GM19324 (cell line): ENCODE measurements around the gene RCC2.

Experiments
- ATAC-seq: cut with Tn5 transposase; IDR thresholded peaks from one replicate; pipeline ENCODE4 v1.9.1; 2021; ENCODE audit warnings: mild to moderate bottlenecking, moderate library complexity; ENCODE audit not compliant: unreplicated experiment, low FRiP score

The RCC2 gene

DNA sequence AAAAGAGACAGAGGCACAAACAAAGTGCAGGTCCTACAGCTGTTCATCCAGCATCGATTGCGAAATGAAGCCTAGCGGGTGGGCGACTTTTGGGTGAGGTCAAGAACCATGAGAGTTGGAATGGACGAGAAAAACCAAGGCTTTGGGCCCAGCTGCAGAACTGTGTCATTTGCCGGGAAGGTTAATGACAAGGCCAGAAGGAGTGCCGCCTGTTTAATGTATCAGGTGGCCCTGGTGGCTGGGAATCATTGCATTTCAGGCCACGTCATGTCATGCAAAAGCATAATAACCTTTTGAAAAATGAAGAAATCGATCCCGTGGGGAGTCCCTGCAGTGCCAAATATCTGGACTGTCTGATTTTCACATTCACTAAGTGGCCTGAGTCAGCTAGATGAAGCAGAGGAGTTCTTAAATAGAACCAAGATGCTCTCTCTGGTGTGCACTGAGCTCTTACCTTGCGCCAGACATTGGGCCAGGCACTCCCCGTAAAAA lies 8.1 kb upstream of the RCC2 start:
- no peak for ATAC-seq

DNA sequence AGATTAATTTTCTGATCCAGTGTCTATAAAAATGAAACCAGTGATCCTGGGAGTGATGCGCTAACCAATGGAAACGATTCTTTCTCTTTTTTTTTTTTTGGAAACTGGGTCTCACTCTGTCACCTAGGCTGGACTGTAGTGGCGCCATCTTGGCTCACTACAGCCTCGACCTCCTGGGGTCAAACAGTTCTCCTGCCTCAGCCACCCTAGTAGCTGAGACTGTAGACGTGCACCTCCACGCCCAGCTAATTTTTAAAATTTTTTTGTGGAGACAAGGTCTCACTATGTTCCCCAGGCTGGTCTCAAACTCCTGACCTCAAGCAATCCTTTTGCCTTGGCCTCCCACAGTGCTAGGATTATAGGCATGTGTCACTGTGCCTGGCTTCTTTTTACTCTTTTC lies 3.4 kb upstream of the RCC2 start:
- ATAC-seq: no peak

DNA sequence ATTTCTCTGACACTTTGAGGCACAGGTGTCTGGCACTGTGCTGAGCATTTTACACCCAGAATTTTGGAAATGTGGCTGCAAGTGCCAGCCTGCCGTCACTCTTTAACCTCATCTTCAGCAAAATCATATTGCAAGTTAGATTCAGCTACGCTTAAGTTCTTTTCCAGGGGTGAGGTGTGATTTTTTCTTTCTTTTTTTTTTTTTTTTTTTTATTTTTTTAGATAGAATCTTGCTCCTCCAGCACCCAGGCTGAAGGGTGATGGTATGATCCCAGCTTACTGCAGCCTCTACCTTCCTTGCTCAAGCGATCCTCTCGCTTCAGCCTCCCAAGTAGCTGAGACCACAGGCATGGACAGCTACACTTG lies 2.5 kb upstream of the RCC2 start:
- ATAC-seq: no peak

DNA sequence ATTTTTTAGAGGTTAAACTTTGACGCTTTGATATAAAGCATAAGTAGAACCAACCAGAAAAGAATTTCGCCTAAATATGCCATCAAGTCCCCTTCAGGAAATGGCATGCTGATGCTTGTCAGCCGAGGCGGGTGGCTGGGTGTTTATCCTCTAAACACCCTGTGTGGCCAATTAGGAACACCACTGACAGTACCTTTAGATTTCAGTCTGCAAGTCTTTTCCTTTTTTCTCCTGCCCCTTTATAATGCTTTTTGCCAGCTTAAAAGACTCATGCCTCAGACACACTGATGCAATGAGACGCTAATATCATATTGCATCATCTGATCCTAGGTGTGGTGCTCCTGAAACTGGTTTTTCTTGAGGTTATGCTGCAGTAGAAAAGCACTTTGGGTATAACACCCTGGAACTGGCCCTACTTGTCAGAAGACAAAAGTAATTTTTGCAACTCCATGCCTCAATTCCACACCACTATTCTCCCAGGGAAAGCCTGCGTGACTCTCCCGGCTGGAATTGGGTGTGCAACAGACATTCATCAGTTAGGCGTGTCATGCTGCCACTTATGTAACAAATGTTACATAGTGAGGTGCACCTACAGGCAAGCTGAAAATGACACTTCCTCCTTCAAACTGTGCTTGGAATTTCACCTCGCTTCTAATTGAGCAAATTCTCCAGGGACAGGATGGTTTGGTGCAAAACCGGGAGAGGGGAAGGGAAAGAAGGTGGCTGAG lies 2.0 kb upstream of the RCC2 start:
- ATAC-seq: no peak

DNA sequence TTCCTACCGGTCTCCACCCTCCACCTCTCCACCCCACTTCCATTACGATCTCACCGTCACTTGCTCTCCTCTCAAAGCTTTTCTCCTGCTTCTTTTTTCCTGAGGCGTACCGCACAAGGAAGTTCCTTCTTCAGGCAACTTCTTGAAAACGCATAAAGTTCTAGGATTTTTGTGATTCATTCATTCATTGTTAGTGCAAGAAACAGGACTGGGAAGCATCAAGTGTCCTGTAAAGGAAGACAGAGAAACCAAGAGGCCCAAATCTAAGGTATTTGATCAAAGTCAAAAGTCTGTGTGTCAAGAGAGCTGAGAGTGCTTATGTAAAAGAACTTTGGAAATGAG lies 1.3 kb upstream of the RCC2 start:
- ATAC-seq: no peak

DNA sequence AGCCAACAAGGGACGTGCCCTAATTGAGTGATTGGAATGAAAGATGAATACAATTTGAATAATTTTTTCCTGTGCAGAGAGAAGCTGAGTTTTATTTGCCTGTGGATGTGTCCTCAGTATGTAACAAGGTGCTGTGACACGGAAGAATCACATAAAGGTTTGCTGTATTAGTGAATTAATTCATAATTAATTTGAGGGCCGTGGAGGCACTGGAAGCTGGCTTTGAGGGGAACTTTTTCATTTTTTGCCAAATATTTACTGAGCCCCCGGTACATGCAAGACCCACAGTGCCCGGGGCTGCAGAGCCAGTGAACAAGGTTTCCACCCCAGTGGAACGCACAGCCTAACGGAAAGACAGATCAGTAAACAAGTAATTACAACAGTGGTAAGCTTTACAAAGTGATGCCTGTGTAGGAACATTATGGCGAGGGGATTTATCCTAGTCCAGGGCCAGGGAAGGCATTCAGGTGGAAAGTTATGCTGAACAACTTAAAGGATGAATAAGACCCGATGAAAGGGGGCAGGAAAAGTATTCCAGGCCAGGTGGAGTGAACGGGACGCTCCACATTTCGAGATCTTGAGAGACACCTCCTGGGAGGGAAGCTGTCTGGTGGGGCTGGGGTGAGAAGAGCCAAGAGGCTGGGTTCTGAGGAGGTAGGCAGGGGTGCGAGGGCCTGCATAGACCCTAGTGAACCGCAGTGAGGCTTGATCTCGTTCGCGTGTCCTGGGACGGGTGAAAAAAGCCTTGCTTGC lies 773 bp upstream of the RCC2 start:
- no peak for ATAC-seq

DNA sequence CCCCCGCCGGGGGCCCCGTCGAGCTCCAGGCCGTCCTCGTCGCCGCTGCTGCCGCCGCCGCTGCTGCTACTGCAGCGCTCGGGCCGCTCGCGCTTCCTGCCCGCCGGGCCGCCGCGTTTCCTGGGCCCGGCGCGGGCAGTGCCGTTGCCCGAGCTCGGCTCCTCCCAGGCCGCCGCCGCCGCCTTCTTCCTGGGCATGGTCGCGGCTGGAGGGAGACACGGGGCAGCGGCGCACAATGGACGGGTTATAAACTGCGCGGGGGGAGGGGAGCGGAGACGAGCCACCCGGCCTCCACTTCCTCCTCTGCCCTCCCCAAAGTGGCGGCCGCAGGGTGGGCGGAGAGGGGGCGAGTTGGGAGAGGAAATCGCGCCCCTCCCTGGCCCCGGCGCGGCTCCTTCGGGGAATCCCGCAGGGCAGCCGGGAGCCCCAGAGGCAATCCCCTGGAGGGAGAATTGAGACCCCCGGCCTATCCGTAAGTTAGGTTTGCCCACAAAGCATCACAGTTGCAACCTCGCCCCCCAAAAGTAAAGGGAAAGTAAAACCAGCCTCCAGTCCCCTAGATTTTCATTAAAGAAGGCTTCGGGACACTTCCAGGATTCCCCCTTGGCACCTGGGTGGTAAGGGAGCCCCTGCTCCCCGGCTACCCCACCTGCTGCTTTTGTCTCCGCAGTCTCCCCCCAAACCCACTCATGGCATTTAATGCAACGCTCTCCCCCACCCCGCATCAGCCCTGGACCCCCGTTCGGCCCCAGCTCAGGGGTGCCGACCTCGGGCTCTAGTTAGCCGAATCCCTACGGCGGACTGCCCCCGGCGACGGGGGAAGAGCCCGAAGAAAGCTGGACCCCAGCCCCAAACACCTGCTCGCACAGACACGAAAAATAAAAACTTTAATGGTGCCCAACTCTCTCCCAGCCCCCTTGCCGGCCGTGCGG lies 893 bp downstream of the RCC2 start:
- peak; percentile 38 for ATAC-seq

DNA sequence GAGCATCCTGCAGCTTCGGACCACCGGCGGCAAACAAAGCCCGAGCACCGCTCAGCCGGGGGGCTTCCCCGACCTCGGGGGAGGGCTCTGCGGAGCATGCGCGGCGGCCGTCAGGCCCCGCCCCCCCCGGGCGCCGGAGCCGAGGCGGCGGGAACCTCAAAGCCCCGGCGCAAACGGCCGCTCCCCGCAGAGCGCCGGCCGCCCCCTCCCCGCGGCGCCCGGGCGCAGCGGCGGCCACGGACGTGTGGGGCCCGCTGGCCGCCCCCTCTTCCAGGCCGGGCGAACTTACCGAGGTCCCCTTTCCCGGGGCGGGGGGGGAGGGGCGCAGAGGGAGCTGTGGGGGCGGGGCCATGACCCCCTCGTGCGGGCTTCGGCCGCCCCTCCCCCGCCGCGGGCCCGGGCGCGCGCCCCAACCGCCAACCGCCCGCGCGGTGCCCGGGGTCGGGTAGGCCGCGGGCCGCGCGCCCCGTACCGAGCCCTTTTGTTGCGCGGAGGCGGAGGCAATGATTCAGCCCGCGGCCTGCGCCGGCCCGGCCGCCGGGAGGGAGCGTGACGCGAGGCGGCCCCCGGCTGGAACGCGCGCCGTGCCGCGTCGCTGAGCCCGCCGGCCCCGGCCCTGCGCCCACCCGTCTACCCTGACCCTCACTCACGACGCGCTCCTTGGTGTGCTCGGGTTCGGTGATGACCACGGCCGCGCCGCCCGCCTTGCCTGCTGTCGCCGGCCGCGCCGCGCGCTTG lies 1.7 kb downstream of the RCC2 start:
- ATAC-seq: peak; percentile 42

DNA sequence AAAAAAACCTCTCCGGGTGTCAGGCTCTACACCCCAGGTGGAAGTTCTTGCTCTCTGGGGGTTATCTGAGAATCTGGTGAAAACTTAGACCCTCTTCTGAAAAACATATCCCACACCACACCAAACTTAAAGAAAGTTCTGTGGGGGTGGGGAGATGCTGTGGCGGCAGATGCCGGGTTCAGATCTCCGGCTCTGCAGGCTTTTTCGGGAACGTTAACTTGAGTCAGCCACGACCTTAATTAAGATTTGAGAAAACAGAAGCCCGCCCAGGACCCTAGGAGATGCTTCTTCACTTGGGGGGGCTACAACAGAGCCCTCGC lies 2.3 kb downstream of the RCC2 start:
- no peak for ATAC-seq

DNA sequence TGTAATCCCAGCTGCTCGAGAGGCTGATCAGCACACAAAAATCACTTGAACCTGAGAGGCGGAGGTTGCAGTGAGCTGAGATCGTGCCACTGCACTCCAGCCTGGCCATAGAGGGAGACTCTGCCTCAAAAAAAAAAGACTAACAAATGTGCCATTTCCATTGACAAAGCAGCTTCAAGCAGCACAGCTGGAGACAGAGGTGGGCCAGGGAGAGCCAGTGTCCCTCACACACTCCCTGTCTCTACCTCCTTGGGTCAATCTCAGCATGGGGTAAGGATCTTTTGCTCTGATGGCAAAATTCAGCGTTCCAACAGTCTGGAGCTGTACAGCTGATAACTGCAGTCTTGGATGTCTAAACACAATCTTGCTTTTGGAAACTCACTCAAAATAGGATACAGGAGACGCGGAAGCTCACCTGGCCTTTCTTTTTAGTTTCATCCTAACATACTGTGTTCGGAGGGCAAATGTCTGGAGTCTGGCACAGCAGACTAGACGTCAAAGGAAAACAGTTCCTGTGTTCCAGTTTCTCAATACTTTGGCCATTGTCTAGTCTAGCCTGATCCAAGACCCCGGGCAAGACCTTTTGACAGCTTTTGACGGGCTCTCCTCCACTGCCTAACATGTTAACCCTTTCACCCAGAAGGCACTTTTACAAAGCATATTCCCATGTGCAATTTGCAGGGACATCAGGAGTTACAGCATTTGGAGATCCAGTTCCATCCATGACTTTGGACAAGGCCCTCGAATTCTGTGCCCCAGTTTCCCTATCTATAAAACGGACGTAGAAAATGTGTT lies 2.9 kb downstream of the RCC2 start:
- ATAC-seq: no peak

DNA sequence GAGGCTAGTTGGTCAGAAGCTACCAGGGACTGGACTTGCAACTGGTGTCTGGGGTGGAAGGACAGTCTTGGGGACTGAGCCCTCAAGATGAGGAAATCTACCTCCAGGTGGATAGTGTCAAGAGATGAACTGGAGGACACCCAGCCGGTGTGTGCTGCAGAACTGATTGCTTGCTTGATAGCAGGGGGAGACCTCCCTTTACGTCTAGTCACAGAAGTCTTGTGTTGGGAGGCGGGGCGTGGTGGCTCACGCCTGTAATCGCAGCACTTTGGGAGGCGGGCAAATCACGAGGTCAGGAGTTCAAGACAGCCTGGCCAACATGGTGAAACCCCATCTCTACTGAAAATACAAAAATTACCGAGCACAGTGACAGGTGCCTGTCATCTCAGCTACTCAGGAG lies 4.9 kb downstream of the RCC2 start:
- ATAC-seq: no peak

DNA sequence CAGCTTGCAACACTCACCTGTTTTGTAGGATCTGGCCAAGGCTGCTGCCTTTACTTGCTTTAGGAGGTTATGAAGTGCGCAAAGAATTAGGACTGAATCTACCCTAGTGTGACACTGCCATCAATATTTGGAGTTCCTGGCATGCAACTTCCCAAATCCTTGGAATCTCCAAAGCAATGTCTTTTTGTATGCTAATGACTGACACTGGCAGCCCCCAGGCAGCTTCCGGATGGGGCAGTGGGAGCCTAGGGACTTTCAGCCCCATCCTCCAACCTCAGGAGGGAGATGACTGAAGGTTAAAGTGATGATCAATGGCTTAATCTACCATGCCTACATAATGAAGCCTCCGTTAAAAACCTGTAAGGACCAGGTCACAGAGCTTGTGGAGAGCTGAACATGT lies 5.5 kb downstream of the RCC2 start:
- ATAC-seq: no peak

DNA sequence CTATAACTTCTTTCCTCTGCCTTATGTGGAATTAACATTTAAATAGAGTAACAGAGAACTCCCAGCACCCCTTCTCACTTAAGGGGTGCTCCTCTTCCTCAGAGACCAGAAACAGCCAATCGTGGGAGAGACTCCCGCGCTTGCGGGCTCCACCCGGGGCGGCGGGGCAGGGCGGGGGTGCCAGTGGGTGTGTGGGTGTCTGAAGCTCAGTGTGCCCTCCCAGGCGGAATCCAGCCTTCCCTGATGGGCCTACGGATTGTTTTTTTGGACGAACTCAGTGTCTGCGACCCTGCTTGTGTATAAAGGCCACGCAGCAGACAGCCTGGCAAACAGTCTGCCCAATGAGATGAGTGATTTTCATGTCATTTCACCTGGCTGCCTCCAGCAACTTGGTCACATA lies 6.2 kb downstream of the RCC2 start:
- ATAC-seq: no peak

DNA sequence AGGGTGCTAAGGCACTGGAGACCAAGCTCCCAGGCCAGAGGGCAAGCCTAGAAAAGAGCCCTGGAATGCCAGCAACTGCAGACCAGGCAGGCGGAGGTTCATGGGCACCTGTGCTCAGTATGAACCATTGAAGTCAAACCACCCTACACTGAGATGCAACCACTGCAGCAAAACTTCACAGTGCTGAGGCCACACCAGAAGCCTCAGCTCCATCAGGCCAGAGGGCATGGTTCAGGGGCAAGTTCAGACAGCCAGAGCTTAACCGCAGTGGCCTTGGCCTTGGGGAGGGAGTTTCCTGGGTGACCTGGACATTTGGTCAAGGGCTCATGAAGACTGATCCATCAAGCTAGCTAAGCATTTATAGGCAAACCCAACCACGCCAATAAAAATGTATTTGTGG lies 7.1 kb downstream of the RCC2 start:
- ATAC-seq: no peak

DNA sequence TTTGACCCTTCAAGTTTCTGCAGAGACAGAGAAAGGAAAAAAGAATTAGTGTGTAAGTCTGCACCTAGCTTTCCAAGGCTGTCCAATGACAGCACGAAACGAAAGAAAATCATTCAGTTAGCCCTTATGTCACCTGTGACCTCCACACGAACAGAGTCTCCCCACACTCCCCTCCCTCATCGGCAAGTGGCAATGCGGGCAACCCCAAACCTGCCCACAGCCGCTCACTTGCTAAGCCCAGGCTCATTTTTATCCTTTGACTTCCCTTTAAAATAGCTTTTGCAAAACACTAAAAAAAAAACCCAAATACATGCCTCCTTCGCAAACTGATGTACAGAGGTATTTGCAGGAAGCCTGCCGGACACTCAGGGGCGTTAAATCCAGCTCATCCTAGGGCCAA lies 10.3 kb downstream of the RCC2 start:
- no peak for ATAC-seq

DNA sequence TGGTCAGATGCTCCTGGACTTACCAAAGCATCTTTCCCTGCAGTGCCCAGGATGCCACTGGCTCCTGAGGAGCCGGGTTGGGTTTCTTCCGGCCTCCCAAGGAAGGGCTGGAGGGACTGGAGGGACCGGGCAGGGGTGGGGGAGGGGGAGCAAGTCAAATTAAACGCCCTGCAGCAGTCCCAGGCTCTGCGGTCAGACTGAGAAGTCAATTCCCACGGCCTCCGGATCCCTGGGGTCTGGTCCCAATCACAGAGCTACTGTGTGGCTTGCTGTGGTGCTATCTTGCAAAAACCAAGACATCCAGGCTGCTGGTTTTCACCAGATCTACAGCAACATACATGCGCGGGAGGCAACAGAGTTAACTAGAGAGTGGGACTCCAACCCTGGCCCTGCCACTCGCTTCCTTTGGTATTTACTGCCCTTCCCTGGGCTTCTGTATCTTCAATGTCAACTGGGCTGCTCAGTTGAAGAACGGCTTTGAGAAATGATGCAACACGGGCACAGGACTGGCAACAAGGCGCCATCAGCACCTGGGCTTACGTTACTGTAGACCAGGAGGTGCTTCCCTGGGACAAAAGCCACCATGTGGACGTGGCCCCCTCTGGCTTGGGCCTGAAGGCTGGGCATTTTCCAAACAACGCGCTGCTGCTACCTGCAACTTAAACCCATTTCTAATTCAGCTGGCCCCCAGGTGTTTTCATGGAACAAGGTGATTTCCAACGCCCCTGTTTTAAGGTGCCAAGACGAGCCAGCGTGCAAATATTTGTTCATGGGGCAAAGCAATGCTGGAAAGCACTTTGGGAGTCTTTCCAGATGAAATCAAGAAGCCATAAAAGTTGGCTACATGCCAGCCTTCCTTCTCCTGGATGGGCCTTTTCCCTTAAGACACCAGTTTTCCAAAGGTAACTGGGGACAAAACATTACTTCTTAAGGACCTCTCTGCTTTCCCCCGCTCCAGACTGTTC lies 11.5 kb downstream of the RCC2 start:
- no peak for ATAC-seq

DNA sequence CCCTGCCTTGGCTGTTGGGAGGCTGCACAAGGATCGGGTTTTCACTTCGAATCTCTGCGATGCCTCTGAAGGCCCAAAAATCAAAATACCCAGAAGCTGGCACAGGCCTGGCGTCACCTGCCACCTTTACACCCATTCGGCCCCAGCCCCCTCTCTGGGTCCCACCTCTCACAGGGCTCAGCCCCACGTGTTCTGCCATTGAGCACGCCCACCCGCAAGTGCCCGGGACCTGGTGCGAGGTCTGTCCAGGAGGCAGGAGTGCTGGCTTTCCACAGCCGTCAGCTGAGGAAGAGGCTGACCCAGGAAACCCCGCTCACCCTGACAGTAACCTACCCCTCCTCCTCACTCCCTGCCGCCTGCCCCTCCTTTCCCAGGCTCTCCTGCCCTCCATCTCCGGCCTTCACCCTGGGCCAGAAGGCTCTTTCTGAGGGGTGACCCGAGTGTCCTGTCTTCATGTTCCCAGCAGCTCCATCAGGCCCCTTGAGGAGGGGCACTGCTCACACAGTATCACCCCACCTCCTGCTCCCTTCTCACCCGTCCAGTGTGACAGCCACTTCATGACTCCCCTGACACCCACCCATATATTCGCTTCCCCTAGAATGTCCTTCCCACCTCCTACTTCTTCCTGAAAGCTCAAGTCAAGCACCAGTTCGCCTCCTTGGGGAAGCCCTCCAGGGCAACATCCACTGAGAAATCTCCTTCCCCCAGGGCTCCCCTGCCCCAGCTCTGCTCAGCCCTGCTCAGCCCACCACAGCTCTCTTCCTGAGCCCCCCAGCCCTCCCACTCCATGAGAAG lies 13.5 kb downstream of the RCC2 start:
- no peak for ATAC-seq

DNA sequence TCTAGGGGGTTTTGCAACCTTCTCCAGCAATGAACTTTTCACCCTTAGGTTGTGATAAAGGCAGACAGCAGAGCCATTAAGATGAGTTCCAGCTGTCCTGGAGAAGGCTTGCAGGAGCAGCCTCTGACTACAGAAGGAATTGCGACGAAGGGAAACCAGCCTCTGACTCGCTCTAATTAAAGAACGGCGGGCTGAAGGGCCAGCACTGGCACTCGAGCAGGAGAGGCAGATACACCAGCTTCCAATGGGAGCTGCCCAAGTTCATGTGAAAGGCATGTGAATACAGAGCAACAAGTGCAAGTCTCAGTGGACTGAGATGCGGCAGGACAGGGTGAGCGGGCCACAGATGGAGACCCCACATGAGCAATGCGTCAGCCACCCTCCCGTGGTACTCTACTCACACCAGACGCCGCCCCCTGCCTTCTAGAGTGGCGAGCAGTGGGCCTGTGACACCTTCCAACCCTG lies 15.7 kb downstream of the RCC2 start:
- ATAC-seq: no peak
